ENCODE measurements around the gene NOTCH2.

Gene NOTCH2

DNA sequence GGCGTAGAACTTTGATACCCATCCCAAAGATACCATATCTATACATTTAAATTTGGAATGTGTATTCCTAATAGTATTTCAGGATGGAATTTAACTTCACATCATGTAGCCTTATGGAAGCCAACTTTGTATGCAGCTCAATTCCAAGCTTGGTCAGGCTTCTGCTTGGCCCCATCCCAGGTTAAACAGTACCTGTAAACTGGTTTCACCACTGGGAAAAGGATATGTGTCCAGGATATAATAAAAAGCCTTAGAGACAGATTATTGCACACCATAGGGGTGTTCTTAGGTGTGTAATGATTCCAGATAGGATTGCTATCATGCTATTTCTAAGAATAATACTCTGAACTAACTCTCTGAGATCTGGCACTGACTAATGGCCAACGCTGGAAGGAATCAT lies 201.3 kb downstream of the NOTCH2 start:
- Histone ChIP-seq H3K18ac (ENCODE audit: low read length) (no peak overlapping the region), H3K4me2 (ENCODE audit: low read length) (no peak overlapping the region), H3K9me3 (ENCODE audit: insufficient read depth, low read depth, low read length) (no peaks in the 10 kb centered on the region), H3K79me2 (ENCODE audit: control insufficient read depth, insufficient read depth, low read length, poor library complexity) (no peaks in the 10 kb centered on the region), H4K91ac (ENCODE audit: low read depth, low read length) (no peak overlapping the region), H4K12ac (ENCODE audit: low read depth, low read length) (no peak overlapping the region), H3K4me1 (ENCODE audit: control insufficient read depth in 1 of 2, insufficient read depth in 2 of 2, low read length in 2 of 2) (no peaks in the 10 kb centered on the region), H2AFZ (ENCODE audit: insufficient read depth, low read length, poor library complexity) (no peak overlapping the region), H3K27me3 (ENCODE audit: insufficient read depth, low read length) (no peaks in the 10 kb centered on the region), H3K14ac (ENCODE audit: low read length) (no peak overlapping the region), H4K8ac (ENCODE audit: low read depth, low read length) (no peak overlapping the region), H2AK5ac (ENCODE audit: low read length) (no peak overlapping the region), H3K79me1 (ENCODE audit: low read length) (no peaks in the 10 kb centered on the region), H3K9ac (ENCODE audit: low read length) (no peak overlapping the region), H2BK12ac (ENCODE audit: low read length) (no peak overlapping the region), H2BK120ac (ENCODE audit: insufficient read depth, low read length, poor library complexity) (no peak overlapping the region), H3K4ac (ENCODE audit: low read depth, low read length) (no peak overlapping the region), H3K27ac (ENCODE audit: low read depth, low read length) (no peak overlapping the region), H2BK5ac (ENCODE audit: low read depth, low read length, poor library complexity) (no peak overlapping the region), H3K23ac (ENCODE audit: low read length) (no peak overlapping the region), H3K4me3 (ENCODE audit: low read depth, low read length) (no peak overlapping the region), H3K36me3 (ENCODE audit: control insufficient read depth in 1 of 2, insufficient read depth in 2 of 2, low read length in 2 of 2) (no peaks in the 10 kb centered on the region)
- WGBS (ENCODE audit: extremely low coverage, insufficient coverage, insufficient read length): no CpG with 5 or more reads among the region's 2 CpGs
- DNase-seq: no peak

DNA sequence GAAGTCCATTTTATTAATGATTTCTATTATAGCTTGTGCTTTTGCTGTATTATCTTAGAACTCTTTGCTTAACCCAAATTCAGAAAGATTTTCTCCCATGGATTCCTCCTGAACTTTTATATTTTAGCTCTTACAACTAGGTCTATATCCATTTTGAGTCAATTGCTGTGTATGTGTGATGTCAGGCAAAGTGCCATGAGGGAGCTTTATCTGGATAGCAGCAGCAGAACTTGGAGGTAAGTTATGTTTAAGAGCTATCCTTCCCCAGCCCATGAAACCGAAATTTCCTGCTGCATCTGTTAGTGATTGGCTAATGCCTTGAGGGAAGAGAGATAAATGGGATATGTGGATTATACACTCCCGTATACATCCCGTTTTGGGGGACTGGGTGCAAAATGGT lies 203.0 kb downstream of the NOTCH2 start:
- no peaks in the 10 kb centered on the region for H3K27me3 ChIP-seq (ENCODE audit: insufficient read depth, low read length)
- H3K9ac ChIP-seq (ENCODE audit: low read length): no peak overlapping the region
- H3K4me1 ChIP-seq (ENCODE audit: control insufficient read depth in 1 of 2, insufficient read depth in 2 of 2, low read length in 2 of 2): no peaks in the 10 kb centered on the region
- H3K23ac ChIP-seq (ENCODE audit: low read length): no peak overlapping the region
- no peak overlapping the region for H3K14ac ChIP-seq (ENCODE audit: low read length)
- no peaks in the 10 kb centered on the region for H3K79me2 ChIP-seq (ENCODE audit: control insufficient read depth, insufficient read depth, low read length, poor library complexity)
- H2AK5ac ChIP-seq (ENCODE audit: low read length): no peak overlapping the region
- H4K12ac ChIP-seq (ENCODE audit: low read depth, low read length): no peak overlapping the region
- H3K9me3 ChIP-seq (ENCODE audit: insufficient read depth, low read depth, low read length): no peaks in the 10 kb centered on the region
- H3K4me3 ChIP-seq (ENCODE audit: low read depth, low read length): no peak overlapping the region
- no peak overlapping the region for H2BK12ac ChIP-seq (ENCODE audit: low read length)
- H3K4ac ChIP-seq (ENCODE audit: low read depth, low read length): no peak overlapping the region
- WGBS (ENCODE audit: extremely low coverage, insufficient coverage, insufficient read length): no CpG with 5 or more reads among the region's 3 CpGs
- no peak for DNase-seq
- H4K91ac ChIP-seq (ENCODE audit: low read depth, low read length): no peak overlapping the region
- no peak overlapping the region for H2BK5ac ChIP-seq (ENCODE audit: low read depth, low read length, poor library complexity)
- no peak overlapping the region for H4K8ac ChIP-seq (ENCODE audit: low read depth, low read length)
- H3K4me2 ChIP-seq (ENCODE audit: low read length): no peak overlapping the region
- no peak overlapping the region for H2AFZ ChIP-seq (ENCODE audit: insufficient read depth, low read length, poor library complexity)
- no peak overlapping the region for H3K18ac ChIP-seq (ENCODE audit: low read length)
- H3K27ac ChIP-seq (ENCODE audit: low read depth, low read length): no peak overlapping the region
- no peak overlapping the region for H2BK120ac ChIP-seq (ENCODE audit: insufficient read depth, low read length, poor library complexity)
- no peaks in the 10 kb centered on the region for H3K36me3 ChIP-seq (ENCODE audit: control insufficient read depth in 1 of 2, insufficient read depth in 2 of 2, low read length in 2 of 2)
- H3K79me1 ChIP-seq (ENCODE audit: low read length): no peaks in the 10 kb centered on the region

DNA sequence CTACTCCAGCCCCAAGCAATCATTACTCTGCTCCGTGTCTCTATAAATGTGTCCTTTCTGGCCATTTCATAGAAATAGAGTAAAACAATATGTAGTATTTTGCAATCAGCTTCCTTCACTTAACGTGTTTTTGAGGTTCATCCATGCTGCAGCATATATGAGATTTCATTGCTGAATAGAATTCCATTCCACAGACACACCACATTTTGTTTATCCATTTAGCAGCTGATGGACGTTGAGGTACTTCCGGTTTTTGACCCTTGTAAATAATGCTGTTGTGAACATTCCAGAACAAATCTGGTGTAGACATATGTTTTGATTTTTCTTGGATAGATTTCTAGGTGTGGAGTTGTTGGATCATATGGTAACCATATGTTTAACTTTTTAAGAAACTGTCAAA lies 203.8 kb downstream of the NOTCH2 start:
- no peak overlapping the region for H2AK5ac ChIP-seq (ENCODE audit: low read length)
- no CpG with 5 or more reads among the region's 4 CpGs for WGBS (ENCODE audit: extremely low coverage, insufficient coverage, insufficient read length)

DNA sequence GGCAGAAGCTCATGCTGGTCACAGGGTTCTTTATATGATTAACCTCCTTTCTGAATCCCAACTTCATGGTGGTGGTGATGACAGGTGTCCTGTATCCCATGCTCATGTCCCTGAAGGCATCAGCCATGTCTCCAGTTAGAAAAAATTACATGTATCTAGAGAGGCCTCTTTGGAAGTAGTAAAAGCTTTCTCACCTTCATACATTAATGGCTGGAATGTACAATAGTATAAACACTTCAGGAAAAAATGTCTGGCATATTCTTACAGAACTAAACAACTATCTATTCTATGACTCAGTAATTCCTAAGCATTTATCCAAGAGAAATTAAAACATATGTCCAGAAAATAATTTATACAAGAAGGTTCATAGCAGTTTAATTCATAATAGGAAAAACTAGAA lies 207.2 kb downstream of the NOTCH2 start:
- DNase-seq: peak in 1 of 2 donors; percentile 38
- Histone ChIP-seq H3K4me1 (ENCODE audit: control insufficient read depth in 1 of 2, insufficient read depth in 2 of 2, low read length in 2 of 2) (no peaks in the 10 kb centered on the region), H3K36me3 (ENCODE audit: control insufficient read depth in 1 of 2, insufficient read depth in 2 of 2, low read length in 2 of 2) (no peaks in the 10 kb centered on the region), H2AK5ac (ENCODE audit: low read length) (no peak overlapping the region), H3K27ac (ENCODE audit: low read depth, low read length) (no peak overlapping the region), H4K91ac (ENCODE audit: low read depth, low read length) (no peak overlapping the region), H3K4me2 (ENCODE audit: low read length) (no peak overlapping the region), H2BK120ac (ENCODE audit: insufficient read depth, low read length, poor library complexity) (no peak overlapping the region), H3K9ac (ENCODE audit: low read length) (no peak overlapping the region), H3K23ac (ENCODE audit: low read length) (no peak overlapping the region), H3K4me3 (ENCODE audit: low read depth, low read length) (no peak overlapping the region), H3K18ac (ENCODE audit: low read length) (no peak overlapping the region), H2AFZ (ENCODE audit: insufficient read depth, low read length, poor library complexity) (no peak overlapping the region), H3K79me1 (ENCODE audit: low read length) (no peaks in the 10 kb centered on the region), H3K9me3 (ENCODE audit: insufficient read depth, low read depth, low read length) (no peaks in the 10 kb centered on the region), H4K12ac (ENCODE audit: low read depth, low read length) (no peak overlapping the region), H3K79me2 (ENCODE audit: control insufficient read depth, insufficient read depth, low read length, poor library complexity) (no peaks in the 10 kb centered on the region), H2BK5ac (ENCODE audit: low read depth, low read length, poor library complexity) (no peak overlapping the region), H3K4ac (ENCODE audit: low read depth, low read length) (no peak overlapping the region), H3K27me3 (ENCODE audit: insufficient read depth, low read length) (no peaks in the 10 kb centered on the region), H4K8ac (ENCODE audit: low read depth, low read length) (no peak overlapping the region), H3K14ac (ENCODE audit: low read length) (no peak overlapping the region), H2BK12ac (ENCODE audit: low read length) (no peak overlapping the region)

More for the DNA sequence above, 203.8 kb downstream of the NOTCH2 start:
- Histone ChIP-seq H4K91ac (ENCODE audit: low read depth, low read length) (no peak overlapping the region), H3K23ac (ENCODE audit: low read length) (no peak overlapping the region), H3K4ac (ENCODE audit: low read depth, low read length) (no peak overlapping the region), H3K4me3 (ENCODE audit: low read depth, low read length) (no peak overlapping the region), H4K12ac (ENCODE audit: low read depth, low read length) (no peak overlapping the region), H3K27me3 (ENCODE audit: insufficient read depth, low read length) (no peaks in the 10 kb centered on the region), H3K9me3 (ENCODE audit: insufficient read depth, low read depth, low read length) (no peaks in the 10 kb centered on the region), H3K4me1 (ENCODE audit: control insufficient read depth in 1 of 2, insufficient read depth in 2 of 2, low read length in 2 of 2) (no peaks in the 10 kb centered on the region), H2BK12ac (ENCODE audit: low read length) (no peak overlapping the region), H4K8ac (ENCODE audit: low read depth, low read length) (no peak overlapping the region), H3K4me2 (ENCODE audit: low read length) (no peak overlapping the region), H2BK120ac (ENCODE audit: insufficient read depth, low read length, poor library complexity) (no peak overlapping the region), H3K79me2 (ENCODE audit: control insufficient read depth, insufficient read depth, low read length, poor library complexity) (no peaks in the 10 kb centered on the region), H3K18ac (ENCODE audit: low read length) (no peak overlapping the region), H3K36me3 (ENCODE audit: control insufficient read depth in 1 of 2, insufficient read depth in 2 of 2, low read length in 2 of 2) (no peaks in the 10 kb centered on the region), H3K14ac (ENCODE audit: low read length) (no peak overlapping the region), H2AFZ (ENCODE audit: insufficient read depth, low read length, poor library complexity) (no peak overlapping the region), H3K9ac (ENCODE audit: low read length) (no peak overlapping the region), H3K79me1 (ENCODE audit: low read length) (no peaks in the 10 kb centered on the region), H2BK5ac (ENCODE audit: low read depth, low read length, poor library complexity) (no peak overlapping the region), H3K27ac (ENCODE audit: low read depth, low read length) (no peak overlapping the region)
- DNase-seq: peak in 1 of 2 donors; percentile 7

Measured in trophoblast cell (in vitro differentiated cells and primary cell).